Fibroblast of skin of left quadriceps (primary cell): ENCODE results near the gene WFDC5.
"Not testable (repeated sequence)": the region's sequence is repeated elsewhere in the genome, so short reads cannot be mapped to it uniquely, and the experiment has no call there.

Source experiments
- DNase-seq, 2 experiments: peaks; one replicate each; pipeline ENCODE4 v3.0.0-alpha.2; 2013; ENCODE audit warnings: low read depth in 2 of 2

WFDC5 gene

DNA sequence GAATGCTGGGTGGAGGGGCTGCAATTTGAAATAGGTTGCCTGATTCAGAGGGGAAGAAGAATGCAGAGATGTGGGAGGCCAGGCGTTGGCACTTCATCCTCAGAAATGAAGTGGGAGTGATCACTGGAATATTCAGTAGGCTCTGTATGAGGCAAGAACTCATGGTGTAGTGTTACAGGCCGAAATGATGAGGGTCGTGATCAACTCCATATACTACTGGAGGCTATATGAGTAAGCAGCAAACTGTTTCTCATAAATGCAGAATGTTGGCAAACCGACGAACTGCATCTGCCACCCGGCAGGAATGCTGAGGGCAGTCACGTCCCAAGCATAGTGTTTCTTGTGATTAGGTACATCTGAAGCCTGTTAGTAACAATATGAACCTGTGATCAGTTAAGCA, 26.7 kb downstream of the WFDC5 start:
- DNase-seq: peak; percentile 87 to 90

DNA sequence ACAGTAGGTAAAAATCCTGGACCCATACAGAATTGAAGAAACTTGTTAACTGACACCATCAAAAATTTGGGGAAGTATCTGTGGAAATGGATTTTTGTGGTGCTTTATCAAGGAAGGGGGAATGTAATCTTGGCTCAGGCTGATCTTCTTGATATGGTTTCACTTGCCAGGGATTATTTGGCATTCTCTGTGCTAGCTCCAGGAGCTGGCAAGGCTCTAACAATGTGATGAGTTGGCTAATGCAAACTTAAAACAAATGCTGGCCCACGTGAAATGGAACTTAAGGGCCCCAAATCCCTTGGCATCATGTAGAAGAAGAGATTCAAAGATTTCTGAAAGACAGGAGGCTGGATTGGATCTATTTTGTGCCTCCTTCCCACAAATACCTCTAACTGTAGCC, 27.2 kb downstream of the WFDC5 start:
- DNase-seq: no peak

DNA sequence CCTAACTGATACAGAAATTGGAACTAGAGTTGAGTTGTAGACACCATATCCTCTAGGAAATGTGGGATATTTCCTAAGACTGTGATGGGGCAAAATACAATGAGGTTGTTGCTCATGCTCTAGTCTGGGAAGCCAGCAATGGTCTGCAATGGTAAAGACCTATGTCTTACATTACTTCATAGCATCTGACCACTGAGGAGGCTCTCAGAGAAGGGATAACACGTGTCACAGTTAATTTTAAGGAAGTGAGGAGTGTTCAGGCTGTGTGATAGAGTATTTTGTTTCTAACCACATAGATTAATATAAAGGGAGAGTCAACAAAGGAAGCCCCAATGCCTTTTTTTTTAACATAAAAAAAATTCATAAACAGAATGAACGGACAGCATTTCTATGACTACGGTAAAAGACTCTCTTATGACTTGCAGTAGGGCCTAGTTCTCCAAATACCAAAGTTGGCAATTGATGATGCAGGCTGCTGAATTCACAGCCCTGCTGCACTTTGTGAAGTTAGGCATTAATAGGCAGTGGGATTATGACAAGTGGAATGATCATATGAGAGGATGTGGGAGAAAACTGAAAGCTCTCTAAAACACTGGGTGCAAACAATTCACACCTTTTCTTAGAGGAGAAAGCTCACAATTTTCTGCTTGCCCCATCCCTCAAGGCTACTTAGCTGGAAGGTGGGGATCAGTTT, 27.7 kb downstream of the WFDC5 start:
- no peak for DNase-seq

DNA sequence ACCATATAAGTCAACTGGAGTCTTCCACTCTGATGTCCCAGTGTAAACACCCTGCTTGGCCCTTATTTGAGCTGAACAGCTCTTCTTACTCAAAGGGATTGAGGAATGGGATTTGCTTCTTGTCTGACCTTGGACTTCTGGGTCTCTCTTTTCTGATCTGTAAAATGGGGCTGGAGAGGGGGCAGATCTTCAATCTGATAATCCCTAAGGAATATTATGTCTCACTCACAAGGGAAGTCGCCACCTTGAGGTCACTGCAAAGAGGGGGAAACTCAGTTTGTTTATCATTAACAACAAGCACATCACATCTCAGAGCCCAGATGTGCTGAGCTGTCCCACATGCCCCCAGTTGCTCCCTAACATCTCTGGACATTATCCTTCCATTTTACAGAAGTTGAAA, 29.1 kb downstream of the WFDC5 start:
- no peak for DNase-seq

DNA sequence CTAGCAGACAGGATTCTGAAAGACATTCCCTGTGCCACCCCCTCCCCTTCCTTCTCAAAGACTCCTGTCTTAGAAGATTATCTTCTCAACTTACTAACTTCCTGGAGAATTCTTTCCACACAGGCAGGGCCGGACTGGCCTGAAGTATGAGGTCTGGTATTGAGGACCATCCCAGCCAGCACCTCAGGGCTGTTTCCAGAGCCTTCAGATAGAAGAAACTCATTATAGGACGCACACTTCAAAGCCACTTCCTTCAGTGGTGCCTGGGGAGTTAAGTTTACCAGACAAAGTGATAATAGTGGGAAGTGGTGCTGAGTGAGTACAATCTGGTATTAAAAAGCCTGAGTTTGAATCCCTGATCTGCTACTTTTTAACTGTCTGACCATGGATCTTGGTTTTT, 29.7 kb downstream of the WFDC5 start:
- DNase-seq: no peak

DNA sequence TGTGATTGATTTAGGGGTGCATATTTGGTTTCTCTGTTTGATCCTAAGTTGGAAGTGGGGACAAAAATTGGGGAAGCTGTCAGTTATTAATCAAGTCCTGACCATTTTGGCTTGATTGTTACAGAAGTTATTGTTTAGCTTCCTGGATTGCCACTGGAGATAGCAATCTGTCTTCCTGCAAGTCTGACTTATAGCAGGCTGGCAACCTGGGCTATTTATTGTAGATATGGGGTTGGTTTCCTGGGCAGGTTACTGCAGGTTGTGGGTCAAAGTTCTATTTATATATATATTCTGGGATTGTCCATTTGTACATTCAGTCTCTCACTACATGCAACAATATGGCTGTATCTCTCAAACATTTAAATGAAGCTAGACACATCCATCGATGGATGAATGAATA, 31.8 kb downstream of the WFDC5 start:
- no peak for DNase-seq

DNA sequence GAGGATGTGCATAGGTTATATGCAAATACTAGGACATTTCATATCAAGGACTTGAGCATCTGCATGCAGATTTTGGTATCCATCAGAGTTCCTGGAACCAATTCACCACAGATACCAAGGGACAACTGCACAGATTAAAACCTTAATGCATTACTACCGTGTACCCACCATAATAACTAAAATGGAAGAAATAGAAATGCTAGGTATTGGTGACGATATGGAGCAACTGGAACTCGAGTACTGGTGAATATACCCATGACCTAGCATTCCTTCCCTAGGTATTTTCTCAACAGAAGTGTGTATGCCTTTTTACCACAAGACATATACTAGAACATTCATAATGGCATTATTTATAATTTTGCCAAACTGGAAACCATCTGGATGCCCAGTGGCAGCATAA, 32.5 kb downstream of the WFDC5 start:
- no peak for DNase-seq

DNA sequence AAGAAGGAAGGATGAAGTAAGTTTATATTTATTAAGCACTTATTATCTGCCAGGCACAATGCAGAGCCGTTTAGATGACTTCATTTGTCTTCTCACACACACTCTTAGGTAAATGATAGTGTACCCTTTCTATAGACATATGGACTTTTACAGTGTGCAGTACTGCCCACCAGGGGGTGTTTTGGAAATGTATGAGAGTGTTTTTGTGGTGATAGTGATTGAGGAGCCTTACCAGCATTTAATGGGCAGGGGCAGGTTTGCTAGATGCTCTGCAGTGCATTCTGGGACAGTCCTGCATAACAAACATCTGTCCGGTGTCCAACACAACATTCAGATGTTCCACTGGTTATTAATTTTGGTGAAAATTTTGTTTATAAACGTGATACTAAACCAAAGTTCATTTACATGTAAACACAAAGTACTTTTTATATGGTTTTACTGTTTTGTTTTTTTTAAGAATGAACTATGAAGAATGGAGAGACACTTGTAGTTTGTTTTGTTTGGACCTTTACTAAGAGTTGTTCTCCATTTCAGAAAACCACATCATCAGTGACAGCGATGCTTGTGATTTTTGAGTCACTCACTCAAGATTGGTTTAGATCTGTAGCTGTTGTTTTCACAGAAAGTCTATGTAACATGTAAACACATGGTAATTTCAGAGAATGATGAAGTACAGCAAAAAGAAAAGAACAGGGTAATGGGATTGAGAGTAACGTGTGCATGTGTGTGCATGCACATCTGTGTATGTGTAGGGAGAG, 33.9 kb downstream of the WFDC5 start:
- no peak for DNase-seq

DNA sequence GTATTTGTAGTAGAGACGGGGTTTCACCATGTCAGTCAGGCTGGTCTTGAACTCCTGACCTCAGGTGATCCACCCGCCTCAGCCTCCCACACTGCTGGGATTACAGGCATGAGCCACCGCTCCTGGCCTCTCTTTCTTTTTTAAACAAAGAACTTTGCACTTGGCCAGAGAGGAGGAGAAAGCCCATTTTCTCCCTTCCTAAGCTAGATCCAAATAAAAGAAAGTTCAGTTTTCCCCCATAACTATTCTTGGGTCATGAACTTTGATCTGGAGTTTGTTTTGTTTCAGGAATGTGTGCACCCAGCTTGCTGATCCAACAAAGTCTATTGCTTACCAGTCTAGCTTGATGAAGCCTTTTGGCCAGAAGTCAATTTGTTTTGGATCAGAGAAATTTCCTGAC, 37.4 kb downstream of the WFDC5 start:
- no peak for DNase-seq

DNA sequence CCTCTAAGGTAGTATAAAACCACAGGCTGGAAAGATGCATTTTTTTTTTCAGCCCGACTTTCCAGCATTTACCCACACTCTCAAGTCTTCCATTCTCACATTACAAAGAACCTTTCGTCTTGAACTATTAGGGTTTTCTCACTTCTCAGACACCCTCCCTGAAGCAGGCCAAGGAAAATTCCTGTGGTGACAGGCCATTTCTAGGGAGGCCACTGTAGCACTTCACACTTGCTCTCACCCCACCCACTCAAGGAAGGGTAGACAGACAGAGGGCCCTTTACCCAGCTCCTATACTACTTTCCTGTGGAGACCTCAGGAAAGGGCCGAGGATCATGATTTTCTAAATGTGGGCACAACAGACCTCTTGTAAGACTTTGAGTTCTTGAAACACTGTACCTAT, 41.8 kb downstream of the WFDC5 start:
- DNase-seq: no peak

DNA sequence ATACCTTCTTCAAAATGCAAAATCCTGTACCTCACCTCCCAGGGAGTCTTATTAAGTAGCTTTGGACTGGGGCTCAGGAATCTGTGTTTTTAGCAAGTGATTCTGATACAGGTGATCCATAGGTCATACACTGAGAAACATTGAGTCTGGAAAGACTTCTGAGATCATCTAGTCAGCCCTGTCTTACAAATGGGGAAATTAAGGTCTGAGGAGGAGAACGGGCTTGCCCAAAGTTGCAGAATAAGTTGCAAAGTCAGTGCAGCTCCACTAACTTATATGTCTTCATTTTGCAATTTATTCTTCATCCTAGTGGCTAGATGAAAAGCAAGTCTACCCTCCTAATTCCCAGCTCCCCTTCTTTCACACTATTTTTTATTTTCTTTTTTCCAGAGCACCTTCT, 42.9 kb downstream of the WFDC5 start:
- no peak for DNase-seq

DNA sequence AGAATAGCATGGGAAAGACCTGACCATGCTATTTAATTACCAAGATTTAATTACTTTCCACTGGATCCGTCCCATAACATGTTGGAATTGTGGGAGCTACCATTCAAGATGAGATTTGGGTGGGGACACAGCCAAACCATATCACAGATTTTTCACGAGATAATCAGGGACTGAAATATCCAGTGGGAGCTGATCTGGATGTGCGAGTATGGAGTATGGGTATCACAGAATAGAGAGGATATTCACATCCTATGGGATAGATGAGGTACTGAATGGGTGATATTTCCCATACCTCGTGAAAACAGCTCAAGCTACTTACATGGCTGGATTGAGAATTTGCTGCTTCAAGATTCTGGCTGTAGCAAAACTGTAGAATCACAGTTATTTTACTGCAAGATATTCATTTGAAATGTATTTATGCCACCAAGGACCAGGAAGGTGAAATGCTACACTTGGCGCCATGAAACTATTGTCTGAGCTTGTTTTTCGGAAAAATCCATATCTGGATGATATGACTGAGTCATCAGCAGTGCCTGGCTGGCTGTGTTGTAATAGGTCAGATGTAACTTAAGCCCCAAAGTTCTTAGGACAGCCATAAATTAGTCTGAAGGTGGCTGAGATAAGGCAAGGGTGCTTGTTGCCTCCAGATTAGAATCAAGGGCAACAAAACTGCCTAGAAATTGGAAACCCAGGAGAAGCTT, 43.9 kb downstream of the WFDC5 start:
- no peak for DNase-seq

DNA sequence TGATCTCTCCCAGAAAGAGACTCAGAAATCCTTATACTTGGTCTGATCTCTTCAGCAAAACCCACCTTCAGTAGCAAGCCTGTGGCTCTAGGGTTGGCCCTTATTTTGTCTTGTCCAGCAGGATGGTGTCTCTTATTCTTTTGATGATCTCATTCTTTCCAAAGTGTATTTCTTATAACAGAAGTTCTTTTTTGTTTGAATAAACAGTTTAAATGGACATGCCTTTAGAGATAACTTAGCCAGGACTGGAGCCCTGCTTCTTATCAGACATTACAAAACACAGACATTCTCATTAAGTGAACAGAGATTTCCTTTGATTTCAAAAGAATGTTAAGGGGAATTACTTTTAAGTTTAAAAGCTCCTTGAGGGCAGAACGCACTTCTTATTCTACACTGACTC, 45.7 kb downstream of the WFDC5 start:
- DNase-seq: no peak

DNA sequence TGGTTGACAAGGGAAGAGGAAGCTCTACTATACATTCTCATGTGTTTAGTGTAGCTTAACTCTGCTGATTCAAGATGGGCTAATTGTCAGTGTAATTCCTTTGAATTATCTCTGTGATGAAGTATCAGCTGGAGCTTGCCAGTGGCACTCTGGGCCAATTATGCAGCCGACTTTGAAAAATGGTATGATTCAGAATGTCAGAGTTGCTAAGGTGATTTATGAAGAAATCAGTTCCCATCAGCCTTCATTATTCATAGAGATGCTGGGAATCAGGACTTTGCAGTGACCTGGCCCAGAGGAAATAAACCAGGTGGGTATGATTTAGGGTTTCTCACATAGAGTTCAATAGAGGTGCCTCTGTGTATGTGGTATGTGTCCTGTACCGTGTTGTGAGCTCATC, 47.4 kb downstream of the WFDC5 start:
- DNase-seq: peak in 1 of 2 experiments; percentile 10

DNA sequence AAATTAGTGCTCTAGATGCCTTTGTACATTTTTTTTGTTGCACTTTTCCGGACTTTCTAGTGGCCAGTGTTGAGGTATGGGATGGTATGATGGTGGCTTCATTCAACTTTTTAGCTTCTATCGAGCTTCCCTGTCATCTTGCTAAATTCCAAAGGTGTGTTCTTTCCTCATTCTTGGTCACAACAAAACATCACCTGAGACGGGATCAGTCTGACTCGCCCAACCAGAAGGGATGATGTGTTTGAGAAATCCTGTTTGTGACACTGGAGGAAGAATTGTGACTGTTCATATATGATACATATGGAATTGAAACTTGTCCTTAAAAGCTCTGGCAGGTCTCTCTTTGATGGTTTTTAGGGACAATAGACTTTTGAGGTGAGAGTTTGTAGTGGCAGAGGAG, 47.9 kb downstream of the WFDC5 start:
- DNase-seq: no peak

DNA sequence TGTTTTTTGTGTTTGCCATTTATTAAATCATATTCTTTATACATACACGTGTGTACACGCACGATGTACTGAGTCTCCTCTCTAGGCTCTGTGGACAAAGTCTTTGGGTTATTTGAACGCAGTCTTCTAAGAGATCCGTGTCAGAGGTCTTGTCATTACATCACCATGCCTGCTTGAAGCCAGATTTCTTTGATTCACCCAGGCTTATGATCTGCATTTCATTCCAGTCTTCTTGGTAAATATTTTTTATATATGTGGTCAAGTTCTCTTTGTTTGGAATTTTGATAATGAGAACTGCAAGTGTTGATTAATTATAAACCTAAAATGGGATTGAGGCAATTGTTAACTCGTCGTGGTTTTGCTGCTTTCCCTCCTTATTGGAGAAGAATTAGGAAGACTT, 48.6 kb downstream of the WFDC5 start:
- no peak for DNase-seq

DNA sequence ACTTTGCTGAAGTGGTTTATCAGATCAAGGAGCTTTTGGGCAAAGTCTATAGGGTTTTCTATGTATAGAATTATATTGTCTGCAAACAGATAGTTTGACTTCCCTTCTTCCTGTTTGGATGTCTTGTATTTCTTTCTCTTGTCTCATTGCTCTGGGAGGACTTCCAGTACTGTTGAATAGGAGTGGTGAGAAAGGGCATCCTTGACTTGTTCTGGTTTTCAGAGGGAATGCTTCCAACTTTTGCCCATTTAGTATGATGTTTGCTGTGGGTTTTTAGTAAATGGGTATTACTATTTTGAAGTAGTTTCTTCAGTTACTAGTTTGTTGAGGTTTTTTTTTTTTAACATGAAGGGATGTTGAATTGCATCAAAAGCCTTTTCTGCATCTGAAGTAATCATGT, 50.2 kb downstream of the WFDC5 start:
- no peak for DNase-seq

DNA sequence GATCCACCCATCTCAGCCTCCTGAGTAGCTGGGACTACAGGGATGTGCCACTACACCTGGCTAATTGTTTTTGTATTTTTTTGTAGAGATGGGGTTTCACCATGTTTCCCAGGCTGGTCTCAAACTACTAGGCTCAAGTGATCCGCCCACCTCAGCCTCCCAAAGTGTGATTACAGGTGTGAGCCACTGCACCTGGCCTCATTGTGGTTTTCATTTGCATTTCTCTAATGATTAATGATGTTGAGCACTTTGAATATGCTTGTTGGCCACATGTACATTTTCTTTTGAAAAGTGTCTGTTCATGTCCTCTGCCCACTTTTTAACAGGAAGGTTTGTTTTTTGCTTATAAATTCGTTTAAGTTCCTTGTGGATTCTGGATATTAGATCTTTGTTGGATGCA, 51.9 kb downstream of the WFDC5 start:
- not testable (repeated sequence) for DNase-seq

DNA sequence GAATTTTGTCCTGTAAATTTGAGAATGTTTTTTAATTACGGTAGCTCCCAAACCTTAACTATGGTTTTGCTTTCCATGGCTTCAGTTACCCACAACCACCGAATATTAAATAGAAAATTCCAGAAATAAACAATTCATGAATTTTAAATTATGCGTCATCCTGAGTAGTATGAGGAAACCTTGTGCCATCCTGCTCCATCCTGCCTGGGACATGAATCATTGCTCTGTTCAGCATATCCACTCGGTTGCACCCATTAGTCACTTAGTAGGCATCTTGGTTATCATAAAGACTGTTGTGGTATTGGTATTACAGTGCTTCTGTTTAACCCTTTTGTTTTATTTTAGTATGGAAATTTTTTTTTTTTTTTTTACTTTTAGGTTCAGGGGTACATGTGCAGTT, 53.7 kb downstream of the WFDC5 start:
- no peak for DNase-seq

DNA sequence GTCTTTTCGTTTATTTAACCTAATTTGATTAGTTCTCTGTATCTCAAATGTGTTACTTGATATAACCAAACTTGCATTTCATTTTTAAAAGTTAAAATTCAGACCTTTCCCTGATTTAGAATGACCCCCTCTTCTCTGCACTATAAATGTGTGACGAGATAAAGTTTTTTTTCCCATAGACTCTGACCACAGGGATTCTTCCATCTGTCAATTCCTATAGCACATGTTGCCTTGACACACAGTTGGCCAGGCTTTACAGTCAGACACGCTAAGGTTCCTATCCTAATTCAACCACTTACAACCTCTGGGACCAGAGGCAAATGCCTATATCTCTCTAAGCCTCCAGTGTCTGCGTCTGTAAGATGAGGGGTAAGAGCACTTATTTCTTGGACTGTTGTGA, 54.7 kb downstream of the WFDC5 start:
- DNase-seq: no peak
